Activated CD4-positive, CD25-positive, alpha-beta regulatory T cell treated with anti-CD3 and anti-CD28 coated beads, Interleukin-2, amount 50 U/mL, for 72 hours (primary cell): ENCODE data around the gene RASSF5.

Experiments
- DNase-seq: peaks from one replicate; pipeline ENCODE4 v3.0.0; 2021

Gene RASSF5, protein sequence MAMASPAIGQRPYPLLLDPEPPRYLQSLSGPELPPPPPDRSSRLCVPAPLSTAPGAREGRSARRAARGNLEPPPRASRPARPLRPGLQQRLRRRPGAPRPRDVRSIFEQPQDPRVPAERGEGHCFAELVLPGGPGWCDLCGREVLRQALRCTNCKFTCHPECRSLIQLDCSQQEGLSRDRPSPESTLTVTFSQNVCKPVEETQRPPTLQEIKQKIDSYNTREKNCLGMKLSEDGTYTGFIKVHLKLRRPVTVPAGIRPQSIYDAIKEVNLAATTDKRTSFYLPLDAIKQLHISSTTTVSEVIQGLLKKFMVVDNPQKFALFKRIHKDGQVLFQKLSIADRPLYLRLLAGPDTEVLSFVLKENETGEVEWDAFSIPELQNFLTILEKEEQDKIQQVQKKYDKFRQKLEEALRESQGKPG

DNA sequence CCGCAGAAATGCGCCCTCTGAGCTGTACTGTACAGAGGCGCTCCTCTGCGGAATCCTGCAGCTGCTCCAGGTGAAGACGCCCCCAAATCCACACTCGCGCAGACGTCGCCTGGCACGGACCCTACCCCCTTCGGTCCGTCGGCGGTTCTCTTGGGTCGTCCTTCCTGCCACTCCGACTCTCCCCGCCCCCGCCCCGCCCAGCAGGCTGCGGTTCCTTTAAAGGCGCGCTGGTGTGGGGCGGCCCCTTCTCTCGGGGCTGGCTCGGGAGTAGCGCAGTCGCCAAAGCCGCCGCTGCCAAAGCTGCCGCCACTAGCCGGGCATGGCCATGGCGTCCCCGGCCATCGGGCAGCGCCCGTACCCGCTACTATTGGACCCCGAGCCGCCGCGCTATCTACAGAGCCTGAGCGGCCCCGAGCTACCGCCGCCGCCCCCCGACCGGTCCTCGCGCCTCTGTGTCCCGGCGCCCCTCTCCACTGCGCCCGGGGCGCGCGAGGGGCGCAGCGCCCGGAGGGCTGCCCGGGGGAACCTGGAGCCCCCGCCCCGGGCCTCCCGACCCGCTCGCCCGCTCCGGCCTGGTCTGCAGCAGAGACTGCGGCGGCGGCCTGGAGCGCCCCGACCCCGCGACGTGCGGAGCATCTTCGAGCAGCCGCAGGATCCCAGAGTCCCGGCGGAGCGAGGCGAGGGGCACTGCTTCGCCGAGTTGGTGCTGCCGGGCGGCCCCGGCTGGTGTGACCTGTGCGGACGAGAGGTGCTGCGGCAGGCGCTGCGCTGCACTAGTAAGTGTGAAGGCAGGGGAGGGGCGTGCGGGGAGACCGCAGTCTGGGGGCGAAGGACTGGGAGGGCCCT, at the start of gene RASSF5:
Gene RASSF5 (plus strand): TSS at position 248 of the 846 bp plus-strand sequence. CDS start 72 bp downstream, at position 320.
- DNase-seq: peak; percentile 84

GRCh38 chr1:206459703-206460102, 47.6 kb upstream of the RASSF5 start:
- DNase-seq: no peak

DNA sequence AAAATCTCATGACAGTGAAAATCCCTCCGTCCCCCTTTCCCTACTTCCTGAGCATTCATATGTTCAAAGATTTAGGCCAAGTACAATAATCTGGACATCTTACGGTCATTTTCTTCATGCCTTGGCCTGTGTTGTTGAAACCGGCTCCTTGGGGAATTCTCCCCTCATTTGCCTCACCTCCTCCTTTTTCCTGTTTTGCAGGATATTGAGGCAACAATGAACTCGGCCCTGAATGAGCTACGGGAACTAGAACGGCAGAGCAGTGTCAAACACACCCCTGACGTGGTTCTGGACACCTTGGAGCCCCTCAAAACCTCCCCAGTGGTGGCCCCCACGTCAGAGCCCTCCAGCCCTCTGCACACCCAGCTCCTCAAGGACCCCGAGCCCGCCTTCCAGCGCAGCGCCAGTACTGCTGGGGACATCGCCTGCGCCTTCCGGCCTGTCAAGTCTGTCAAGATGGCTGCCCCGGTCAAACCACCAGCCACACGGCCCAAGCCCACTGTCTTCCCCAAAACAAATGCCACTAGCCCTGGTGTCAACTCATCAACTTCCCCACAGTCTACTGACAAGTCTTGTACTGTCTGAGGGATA, 46.4 kb upstream of the RASSF5 start:
- DNase-seq: no peak

- DNase-seq: peak; percentile 69
Observed at GRCh38 chr1:206461602-206462455, 45.5 kb upstream of the RASSF5 start.

DNA sequence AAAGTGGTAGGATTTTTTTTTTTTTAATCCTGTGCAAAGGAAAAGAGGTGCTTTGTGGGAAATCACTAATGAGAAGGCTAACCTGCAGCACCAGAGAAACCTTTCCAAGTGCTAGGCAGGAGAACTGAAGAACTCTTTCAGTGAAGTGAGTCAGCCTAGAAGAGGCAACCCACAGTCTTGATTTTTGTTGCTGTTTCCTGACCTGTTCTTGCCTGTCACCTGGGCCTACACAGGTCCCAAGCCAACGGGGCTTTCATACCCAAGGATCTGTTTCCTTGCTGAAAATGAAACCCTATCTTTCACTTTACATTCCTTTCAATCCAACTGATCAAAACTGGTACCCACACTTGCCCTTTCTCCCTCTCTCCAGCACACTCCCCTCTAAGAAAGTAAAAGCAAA, 44.2 kb upstream of the RASSF5 start:
- no peak for DNase-seq

DNA sequence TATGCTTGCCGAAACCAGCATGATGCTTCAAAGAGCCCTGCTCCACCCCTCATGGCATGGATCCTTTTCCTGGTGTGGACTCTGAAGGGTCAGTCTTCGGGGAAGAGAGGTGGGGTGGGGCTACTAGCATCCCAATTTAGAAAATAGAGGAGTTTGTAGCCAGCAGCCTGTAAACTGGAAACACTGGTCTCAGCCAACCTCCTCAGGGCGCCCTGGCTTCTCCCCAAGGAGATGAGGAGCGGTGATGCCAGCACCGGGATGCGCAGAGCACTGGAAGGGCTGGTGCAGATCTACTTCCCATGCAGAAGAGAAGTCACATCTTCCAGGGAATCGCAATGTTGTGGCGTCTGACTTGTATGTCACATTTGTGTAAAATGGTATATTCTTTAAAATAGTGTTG, 43.4 kb upstream of the RASSF5 start:
- DNase-seq: no peak

GRCh38 chr1:206464456-206464964, 42.8 kb upstream of the RASSF5 start:
- no peak for DNase-seq

GRCh38 chr1:206465951-206466350, 41.4 kb upstream of the RASSF5 start:
- DNase-seq: no peak

DNA sequence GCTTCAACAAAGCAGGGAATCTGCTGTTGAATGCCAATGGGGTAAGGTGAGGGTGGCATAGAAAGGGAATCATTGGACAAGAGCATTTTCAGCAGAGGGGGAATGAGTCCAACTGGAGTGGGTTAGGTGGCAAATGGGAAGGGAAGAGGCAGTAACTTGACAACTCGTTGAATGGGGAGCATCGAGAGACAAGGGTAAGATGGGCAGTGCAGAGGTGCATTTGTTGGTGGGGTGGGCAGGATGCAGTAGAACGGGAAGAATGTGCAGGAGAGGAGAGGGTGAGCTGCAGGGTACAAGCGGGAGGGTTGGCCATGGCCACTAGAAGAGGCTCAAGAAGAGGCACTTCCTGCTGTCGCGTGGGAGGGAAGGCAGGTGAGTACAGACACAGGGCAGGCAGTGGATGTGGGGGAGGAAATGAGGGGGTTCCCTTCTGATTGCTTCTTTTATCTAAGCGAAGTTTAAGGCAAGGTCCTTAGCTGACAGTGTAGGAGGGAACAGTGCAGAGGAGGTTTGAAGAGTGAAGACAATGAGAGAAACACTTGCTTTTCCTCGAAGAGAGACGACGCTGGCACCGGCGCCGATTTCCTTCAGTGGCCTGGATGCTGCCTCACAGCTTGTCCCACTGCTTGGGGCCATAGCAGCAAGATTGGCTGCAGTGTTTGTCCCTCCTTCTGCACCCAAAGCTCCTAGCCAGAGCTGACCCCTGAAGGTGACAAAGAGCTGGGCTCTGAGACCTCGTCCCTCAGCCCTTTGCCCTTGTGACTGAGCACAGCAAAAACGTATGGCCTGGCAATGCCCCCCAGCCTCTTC, 40.3 kb upstream of the RASSF5 start:
- no peak for DNase-seq

- no peak for DNase-seq
Observed at GRCh38 chr1:206467915-206468314, 39.4 kb upstream of the RASSF5 start.

GRCh38 chr1:206468571-206468970, 38.8 kb upstream of the RASSF5 start:
- no peak for DNase-seq

DNA sequence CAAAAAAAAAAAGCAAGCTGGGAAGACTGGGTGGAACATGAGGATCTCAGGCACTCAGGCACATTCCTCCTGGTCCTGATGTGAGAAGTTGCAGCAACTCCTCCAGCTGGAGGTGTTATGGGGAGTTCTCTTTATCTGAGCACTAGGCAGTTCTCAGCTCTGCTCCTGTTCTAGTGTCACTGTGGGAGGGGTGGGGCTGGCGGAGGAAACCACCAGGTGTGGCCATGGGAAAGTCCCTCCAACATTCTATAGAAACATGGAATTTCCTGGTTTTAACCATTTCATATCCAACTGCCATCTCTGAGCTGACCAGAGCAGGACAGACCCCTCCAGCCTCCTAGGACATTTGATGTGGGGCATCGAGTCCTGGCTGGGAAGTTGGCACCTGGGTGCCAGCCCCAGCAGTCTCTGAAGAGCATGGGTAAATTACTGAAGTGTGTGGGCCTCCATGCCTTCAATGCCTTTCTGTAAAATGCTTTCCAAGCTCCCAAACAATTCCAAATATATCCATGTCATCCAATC, 37.9 kb upstream of the RASSF5 start:
- no peak for DNase-seq

DNA sequence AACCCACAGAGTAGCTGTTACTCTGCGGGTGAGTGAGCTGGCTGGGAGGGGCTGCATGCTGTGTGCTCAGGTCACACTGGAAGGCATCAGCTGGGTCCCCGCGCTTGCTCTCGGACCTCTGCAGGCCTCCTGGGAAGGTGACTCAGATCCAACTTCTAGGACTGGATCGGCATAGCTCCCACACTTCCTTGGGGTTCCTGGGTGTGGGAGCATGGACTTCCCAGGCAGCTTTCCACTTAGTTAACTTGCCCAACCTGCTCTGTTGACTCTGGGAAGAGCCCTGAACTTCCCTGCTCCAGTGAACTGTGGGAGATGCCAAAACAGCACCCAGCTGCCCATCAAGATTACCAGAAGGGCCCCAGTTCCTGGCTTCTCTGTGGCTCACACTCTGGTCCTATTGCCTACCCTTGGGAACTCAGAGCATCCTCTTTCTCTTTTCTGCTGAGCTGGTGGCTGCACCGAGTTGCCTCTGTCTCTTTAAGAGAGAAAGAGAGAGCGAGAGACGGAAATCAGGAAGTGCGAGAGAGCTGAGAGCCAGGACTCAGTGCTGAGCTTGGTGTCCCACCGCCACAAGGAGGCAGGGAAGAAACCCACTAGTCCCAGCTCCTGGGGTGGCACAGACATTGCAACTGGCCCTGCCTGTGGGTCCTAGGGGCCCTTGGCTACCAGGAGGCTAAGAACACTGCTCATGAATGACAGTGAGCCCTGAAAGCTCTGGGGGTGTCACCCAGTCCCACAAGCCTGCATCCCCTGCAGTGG, 37.2 kb upstream of the RASSF5 start, which contains the start of gene IKBKE:
Gene IKBKE (plus strand): TSS at position 544 of the 759 bp plus-strand sequence. CDS start 2,752 bp downstream, outside the sequence.
- DNase-seq: peak; percentile 55

GRCh38 chr1:206470692-206471414, 36.5 kb upstream of the RASSF5 start:
- peak; percentile 56 for DNase-seq

GRCh38 chr1:206471415-206471801, 35.9 kb upstream of the RASSF5 start:
- no peak for DNase-seq

DNA sequence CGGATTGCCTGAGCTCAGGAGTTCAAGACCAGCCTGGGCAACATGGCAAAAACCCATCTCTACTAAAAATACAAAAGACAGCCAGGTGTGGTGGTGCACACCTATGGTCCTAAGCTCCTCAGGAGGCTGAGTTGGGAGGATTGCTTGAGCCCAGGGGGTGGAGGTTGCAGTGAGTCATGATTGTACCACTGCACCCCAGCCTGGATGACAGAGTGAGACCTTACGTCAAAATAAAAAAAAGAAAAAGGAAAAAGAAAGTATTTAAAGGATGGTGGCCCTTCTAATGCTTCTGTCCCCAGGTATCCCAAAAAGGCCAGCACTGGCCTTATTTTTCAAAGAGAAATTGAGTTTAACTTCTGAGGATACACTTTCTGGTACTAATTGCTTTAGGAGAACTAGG, 35.3 kb upstream of the RASSF5 start:
- no peak for DNase-seq

DNA sequence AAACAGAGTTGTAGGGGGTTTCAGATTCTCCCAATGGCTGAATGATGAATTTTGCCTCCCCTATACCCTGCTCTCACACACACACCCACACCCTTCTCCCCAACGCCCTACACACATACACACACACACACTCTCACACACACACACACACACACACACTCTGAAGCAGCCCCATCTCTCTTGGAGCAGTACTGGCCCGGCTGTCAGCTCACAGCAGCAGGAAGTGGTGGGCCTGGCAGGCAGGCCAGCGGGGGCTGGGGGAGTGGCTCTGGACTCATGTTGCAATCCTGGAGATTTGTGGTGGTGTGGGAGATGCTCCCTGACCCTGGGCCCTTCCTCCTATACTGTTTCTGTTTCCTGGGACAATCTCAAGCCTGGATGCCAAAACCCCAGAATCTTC, 34.9 kb upstream of the RASSF5 start:
- DNase-seq: no peak

- no peak for DNase-seq
Observed at GRCh38 chr1:206472886-206473285, 34.4 kb upstream of the RASSF5 start.

- no peak for DNase-seq
Observed at GRCh38 chr1:206476058-206476457, 31.3 kb upstream of the RASSF5 start.

DNA sequence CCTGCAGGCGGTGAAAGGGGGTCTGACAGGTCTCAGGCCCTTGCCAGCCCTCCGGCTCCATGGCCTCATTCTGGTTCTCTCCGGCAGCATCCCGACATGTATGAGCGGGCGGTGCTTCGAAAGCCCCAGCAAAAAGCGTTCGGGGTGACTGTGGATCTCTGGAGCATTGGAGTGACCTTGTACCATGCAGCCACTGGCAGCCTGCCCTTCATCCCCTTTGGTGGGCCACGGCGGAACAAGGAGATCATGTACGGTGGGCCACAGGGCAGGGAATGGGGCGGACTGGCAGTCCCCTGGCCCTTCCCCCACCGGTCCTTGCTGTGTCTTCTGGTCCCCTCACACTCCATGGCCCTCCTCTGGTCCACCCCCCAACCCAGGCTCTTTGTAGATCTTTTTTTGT, 30.7 kb upstream of the RASSF5 start:
- no peak for DNase-seq
